NT2/D1 (cell line): ENCODE data around the gene ARF4.

Experiments
- DNase-seq: peaks from one replicate; pipeline ENCODE4 v3.0.0-alpha.2; 2011; ENCODE audit warnings: low read depth, low spot score
- H3K27me3 ChIP-seq: 2 replicates; pipeline ENCODE4 v1.6.0; 2011; ENCODE audit warnings: mild to moderate bottlenecking; ENCODE audit not compliant: insufficient read length, insufficient read depth
- H3K36me3 ChIP-seq: 2 replicates; pipeline ENCODE4 v1.6.1; 2011; ENCODE audit warnings: mild to moderate bottlenecking, low read length, mixed read lengths; ENCODE audit not compliant: insufficient read depth, insufficient read length
- H3K4me1 ChIP-seq: 2 replicates; pipeline ENCODE4 v1.5.1; 2011; ENCODE audit not compliant: insufficient read depth, insufficient read length
- H3K4me3 ChIP-seq: 2 replicates; pipeline ENCODE4 v1.5.1; 2011; ENCODE audit warnings: low read depth; ENCODE audit not compliant: insufficient read length
- H3K9ac ChIP-seq: 2 replicates; pipeline ENCODE4 v1.6.0; 2011; ENCODE audit warnings: low read depth; ENCODE audit not compliant: insufficient read length
- H3K9me3 ChIP-seq: 2 replicates; pipeline ENCODE4 v1.5.1; 2011; ENCODE audit warnings: mild to moderate bottlenecking, low read length; ENCODE audit not compliant: insufficient read depth
- SUZ12 ChIP-seq: IDR thresholded peaks from 2 replicates; pipeline ENCODE4 v1.6.1; 2011; ENCODE audit not compliant: insufficient read length, insufficient read depth; ENCODE audit errors: extremely low read depth
- YY1 ChIP-seq: IDR thresholded peaks from 2 replicates; pipeline ENCODE4 v1.6.1; 2011; ENCODE audit not compliant: insufficient read length, insufficient read depth
- ZNF274 ChIP-seq: IDR thresholded peaks from 2 replicates; pipeline ENCODE4 v1.6.1; 2011; ENCODE audit warnings: mild to moderate bottlenecking, low read depth, low read length

The ARF4 gene

DNA sequence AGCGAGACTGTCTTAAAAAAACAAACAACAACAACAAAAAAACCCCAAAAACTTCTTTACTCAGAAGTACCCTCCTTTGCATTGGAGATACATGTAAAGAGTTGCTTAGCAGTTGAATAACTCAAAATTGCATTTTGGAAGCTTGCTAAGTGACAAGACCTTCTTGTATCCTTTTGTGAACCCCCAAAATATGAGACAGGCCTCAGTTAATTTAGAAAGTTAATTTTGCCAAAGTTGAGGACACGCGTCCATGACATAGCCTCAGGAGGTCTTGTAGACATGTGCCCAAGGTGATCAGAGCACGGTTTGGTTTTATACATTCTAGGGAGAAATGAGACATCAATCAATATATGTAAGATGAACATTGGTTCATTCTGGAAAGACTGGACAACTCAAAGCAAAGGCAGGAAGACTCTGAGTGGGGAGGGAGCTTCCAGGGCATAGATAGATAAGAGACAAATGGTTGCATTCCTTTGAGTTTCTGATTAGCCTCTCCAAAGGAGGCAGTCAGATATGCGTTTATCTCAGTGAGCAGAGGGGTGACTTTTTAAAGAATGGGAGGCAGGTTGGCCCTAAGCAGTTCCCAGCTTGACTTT is 1.7 kb upstream of the ARF4 start:
- no peak for TF ChIP-seq ZNF274
- no peak for TF ChIP-seq SUZ12
- TF ChIP-seq YY1: no peak
- no peaks in the 10 kb centered on the region for H3K27me3 ChIP-seq
- no peak for DNase-seq
- no peaks in the 10 kb centered on the region for H3K4me1 ChIP-seq
- H3K9me3 ChIP-seq: no peaks in the 10 kb centered on the region
- peaks cover 34% of the 10 kb centered on the region for H3K36me3 ChIP-seq
- H3K4me3 ChIP-seq: peak overlapping the region; percentile 95
- H3K9ac ChIP-seq: peak overlapping the region; percentile 96

DNA sequence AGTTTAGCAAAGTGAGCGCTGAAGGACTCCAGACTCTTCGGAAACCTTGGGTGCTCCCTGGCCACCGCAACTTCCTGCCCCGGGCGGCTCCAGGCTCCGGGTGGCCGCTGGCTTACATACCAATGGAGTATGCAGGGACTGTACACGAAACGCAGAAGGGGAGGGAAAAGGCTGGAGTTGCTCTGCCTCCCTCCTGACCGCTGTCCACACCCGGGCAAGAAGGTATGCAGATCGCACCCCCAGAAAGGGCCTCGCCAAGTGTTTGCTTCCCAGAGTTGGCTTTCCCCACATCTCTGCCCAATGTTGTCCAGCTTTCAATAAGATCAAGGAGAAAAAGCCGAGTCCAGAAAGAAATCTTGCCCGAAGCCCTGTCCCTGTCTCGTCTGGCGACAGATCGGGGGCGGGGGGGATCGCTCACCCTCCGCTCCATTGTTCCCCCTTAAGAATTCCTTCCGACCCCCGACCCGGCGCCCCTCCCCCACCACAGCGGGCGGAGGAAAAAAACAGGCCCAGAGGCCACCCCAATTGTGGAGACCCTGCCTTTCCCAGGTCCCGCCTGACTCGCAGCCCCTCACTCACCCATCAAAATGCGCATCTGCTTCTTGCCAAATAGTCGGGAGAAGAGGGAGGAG is 533 bp downstream of the ARF4 start:
- TF ChIP-seq SUZ12: no peak
- TF ChIP-seq ZNF274: no peak
- TF ChIP-seq YY1: no peak
- DNase-seq: peak; percentile 47
- Histone ChIP-seq H3K36me3 (peaks cover 53% of the 10 kb centered on the region), H3K4me1 (no peaks in the 10 kb centered on the region), H3K27me3 (no peaks in the 10 kb centered on the region), H3K9me3 (no peaks in the 10 kb centered on the region), H3K9ac (peak overlapping the region; percentile 98), H3K4me3 (peak overlapping the region; percentile 95)

DNA sequence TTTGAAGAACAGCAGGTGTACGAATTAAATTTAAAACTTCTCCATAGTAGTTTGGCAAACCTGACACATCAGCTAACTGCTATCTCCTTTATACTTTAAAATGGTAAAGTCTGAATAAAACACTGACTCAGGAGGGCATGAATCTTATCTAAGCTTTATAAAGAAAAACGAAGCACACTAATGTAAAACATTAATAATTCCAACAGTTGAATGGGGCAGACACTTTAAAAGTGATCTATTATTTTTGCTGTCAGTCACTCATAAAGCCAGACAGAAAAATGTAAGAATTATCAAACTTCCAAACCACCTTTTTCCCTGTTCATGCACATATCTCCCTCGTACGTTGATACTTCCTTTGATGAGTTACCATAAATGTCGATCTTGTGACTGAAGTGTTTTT is 2.6 kb downstream of the ARF4 start:
- Histone ChIP-seq H3K4me3 (no peak overlapping the region), H3K9me3 (no peaks in the 10 kb centered on the region), H3K36me3 (peaks cover 42% of the 10 kb centered on the region), H3K9ac (no peak overlapping the region), H3K4me1 (no peaks in the 10 kb centered on the region), H3K27me3 (no peaks in the 10 kb centered on the region)
- TF ChIP-seq YY1: no peak
- TF ChIP-seq ZNF274: no peak
- TF ChIP-seq SUZ12: no peak
- no peak for DNase-seq

DNA sequence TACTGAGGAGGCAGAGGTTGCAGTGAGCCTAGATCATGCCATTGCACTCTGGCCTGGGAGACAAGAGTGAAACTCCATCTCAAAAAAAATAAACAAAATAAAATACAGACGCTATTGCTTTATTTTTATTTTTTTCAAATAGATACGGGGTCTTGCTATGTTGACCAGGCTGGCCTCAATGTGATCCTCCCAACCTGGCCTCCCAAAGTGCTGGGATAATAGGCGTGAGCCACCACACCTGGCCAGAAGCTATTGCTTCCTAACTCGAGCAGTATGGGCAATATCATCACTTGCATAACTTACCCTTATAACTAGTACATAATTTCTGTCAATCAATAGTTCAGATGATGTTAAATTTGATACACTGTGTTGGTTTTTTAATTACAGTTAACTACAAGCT is 3.0 kb downstream of the ARF4 start:
- H3K36me3 ChIP-seq: peaks cover 46% of the 10 kb centered on the region
- no peak overlapping the region for H3K4me3 ChIP-seq
- no peaks in the 10 kb centered on the region for H3K27me3 ChIP-seq
- H3K9ac ChIP-seq: no peak overlapping the region
- no peak for DNase-seq
- no peaks in the 10 kb centered on the region for H3K9me3 ChIP-seq
- no peaks in the 10 kb centered on the region for H3K4me1 ChIP-seq
- TF ChIP-seq YY1: no peak
- TF ChIP-seq ZNF274: no peak

DNA sequence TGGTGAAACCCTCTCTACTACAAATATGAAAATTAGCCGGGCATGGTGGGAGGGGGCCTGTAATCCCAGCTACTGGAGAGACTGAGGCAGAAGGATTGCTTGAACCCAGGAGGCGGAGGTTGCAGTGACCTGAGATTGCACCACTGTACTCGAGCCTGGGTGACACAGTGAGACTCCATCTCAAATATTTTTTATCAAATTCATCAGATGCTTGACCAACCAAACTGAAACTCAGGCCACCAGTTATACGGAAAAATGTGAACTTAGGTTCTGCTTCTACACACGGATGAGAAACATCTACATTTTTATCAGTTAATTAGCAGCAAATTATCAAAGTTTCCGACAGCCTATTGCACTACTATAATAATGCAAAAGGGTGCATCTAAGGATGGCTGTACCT is 4.8 kb downstream of the ARF4 start:
- Histone ChIP-seq H3K9ac (no peak overlapping the region), H3K9me3 (no peaks in the 10 kb centered on the region), H3K4me1 (no peaks in the 10 kb centered on the region), H3K27me3 (no peaks in the 10 kb centered on the region), H3K4me3 (no peak overlapping the region), H3K36me3 (peaks cover 58% of the 10 kb centered on the region)
- TF ChIP-seq ZNF274 (no peak), SUZ12 (no peak), YY1 (no peak)
- DNase-seq: no peak

DNA sequence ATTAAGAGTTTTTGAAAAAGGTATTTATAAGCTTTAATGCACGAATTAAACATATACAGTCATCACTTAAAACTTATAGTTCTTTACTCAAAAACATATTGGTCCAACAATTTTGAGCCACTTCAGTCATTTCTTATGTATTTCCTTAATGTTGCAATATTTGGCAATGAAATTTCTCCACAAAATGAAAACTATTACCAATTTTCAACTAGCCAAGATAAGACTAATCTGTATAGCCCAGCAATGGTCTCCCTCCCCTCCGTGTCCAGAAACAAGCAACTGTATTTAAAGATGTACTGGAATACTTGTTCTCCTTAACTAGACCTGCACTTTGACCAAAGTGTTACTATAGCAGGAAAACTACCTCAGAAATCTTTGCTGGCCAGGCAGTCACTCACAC is 9.2 kb downstream of the ARF4 start:
- Histone ChIP-seq H3K36me3 (peaks cover 62% of the 10 kb centered on the region), H3K9me3 (no peaks in the 10 kb centered on the region), H3K27me3 (no peaks in the 10 kb centered on the region), H3K4me1 (no peaks in the 10 kb centered on the region), H3K4me3 (no peak overlapping the region), H3K9ac (no peak overlapping the region)
- no peak for TF ChIP-seq SUZ12
- no peak for TF ChIP-seq YY1
- TF ChIP-seq ZNF274: no peak
- no peak for DNase-seq

DNA sequence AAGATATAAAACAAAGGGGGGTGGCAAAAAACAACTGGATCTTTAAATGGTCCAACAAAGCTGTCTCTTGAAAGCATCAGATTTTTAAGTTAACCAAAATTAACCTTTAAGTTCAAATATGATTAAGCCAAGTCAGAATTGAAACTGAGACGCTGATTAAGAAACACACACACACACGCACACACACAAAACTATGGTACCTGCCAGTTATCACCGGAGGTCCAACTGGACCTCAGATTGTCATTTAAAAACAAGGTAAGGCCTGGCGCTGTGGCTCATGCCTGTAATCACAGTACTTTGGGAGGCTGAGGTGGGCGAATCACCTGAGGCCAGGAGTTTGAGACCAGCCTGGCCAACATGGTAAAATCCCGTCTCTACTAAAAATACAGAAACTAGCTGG is 10.4 kb downstream of the ARF4 start:
- no peaks in the 10 kb centered on the region for H3K27me3 ChIP-seq
- no peak overlapping the region for H3K4me3 ChIP-seq
- peaks cover 61% of the 10 kb centered on the region for H3K36me3 ChIP-seq
- TF ChIP-seq ZNF274 (no peak), YY1 (no peak), SUZ12 (no peak)
- no peak for DNase-seq
- no peaks in the 10 kb centered on the region for H3K9me3 ChIP-seq
- no peak overlapping the region for H3K9ac ChIP-seq
- H3K4me1 ChIP-seq: no peaks in the 10 kb centered on the region
